ENCODE data around the gene MAP3K5. TPM values are rescaled to one million over a fixed set of nuclear protein-coding genes. Genes with fewer than 3 reads are reported as not detected.

MAP3K5 gene
- polyA plus RNA-seq, 1 donor: 7.4 TPM

- H3K9me3 ChIP-seq (ENCODE audit: control insufficient read depth, low read depth, low read length): no peaks in the 10 kb centered on the region
- no peaks in the 10 kb centered on the region for H3K4me1 ChIP-seq (ENCODE audit: control insufficient read depth, insufficient read depth, low read length)
- no peaks in the 10 kb centered on the region for H3K27me3 ChIP-seq (ENCODE audit: control insufficient read depth, insufficient read depth, low read length)
- H3K4me3 ChIP-seq (ENCODE audit: low read length): no peak overlapping the region
- no peak for DNase-seq
- no peak overlapping the region for H3K27ac ChIP-seq (ENCODE audit: low read length)
- WGBS (ENCODE audit: insufficient coverage, low lambda C conversion rate): 94% methylated on average over 2 of the region's 3 CpGs
- peaks cover 2% of the 10 kb centered on the region for H3K36me3 ChIP-seq (ENCODE audit: control insufficient read depth, insufficient read depth, low read length)
Measured at GRCh38 chr6:136662347-136663237, 129.7 kb downstream of the MAP3K5 start.

GRCh38 chr6:136660727-136661126, 131.6 kb downstream of the MAP3K5 start:
- Histone ChIP-seq H3K27ac (ENCODE audit: low read length) (no peak overlapping the region), H3K36me3 (ENCODE audit: control insufficient read depth, insufficient read depth, low read length) (no peaks in the 10 kb centered on the region)
- WGBS (ENCODE audit: insufficient coverage, low lambda C conversion rate): no CpG with 5 or more reads among the region's 1 CpG

GRCh38 chr6:136659991-136660499, 132.2 kb downstream of the MAP3K5 start:
- H3K36me3 ChIP-seq (ENCODE audit: control insufficient read depth, insufficient read depth, low read length): no peaks in the 10 kb centered on the region

More at GRCh38 chr6:136660727-136661126, 131.6 kb downstream of the MAP3K5 start:
- no peaks in the 10 kb centered on the region for H3K9me3 ChIP-seq (ENCODE audit: control insufficient read depth, low read depth, low read length)
- H3K4me1 ChIP-seq (ENCODE audit: control insufficient read depth, insufficient read depth, low read length): no peaks in the 10 kb centered on the region
- H3K4me3 ChIP-seq (ENCODE audit: low read length): no peak overlapping the region
- DNase-seq: no peak
- no peaks in the 10 kb centered on the region for H3K27me3 ChIP-seq (ENCODE audit: control insufficient read depth, insufficient read depth, low read length)

GRCh38 chr6:136658711-136659110, 133.6 kb downstream of the MAP3K5 start:
- no peak overlapping the region for H3K27ac ChIP-seq (ENCODE audit: low read length)
- 100% methylated on average over 1 of the region's 2 CpGs for WGBS (ENCODE audit: insufficient coverage, low lambda C conversion rate)
- H3K36me3 ChIP-seq (ENCODE audit: control insufficient read depth, insufficient read depth, low read length): no peaks in the 10 kb centered on the region
- no peaks in the 10 kb centered on the region for H3K27me3 ChIP-seq (ENCODE audit: control insufficient read depth, insufficient read depth, low read length)
- no peaks in the 10 kb centered on the region for H3K4me1 ChIP-seq (ENCODE audit: control insufficient read depth, insufficient read depth, low read length)
- no peak for DNase-seq
- no peaks in the 10 kb centered on the region for H3K9me3 ChIP-seq (ENCODE audit: control insufficient read depth, low read depth, low read length)
- no peak overlapping the region for H3K4me3 ChIP-seq (ENCODE audit: low read length)

More at GRCh38 chr6:136659991-136660499, 132.2 kb downstream of the MAP3K5 start:
- Histone ChIP-seq H3K27ac (ENCODE audit: low read length) (no peak overlapping the region), H3K9me3 (ENCODE audit: control insufficient read depth, low read depth, low read length) (no peaks in the 10 kb centered on the region), H3K27me3 (ENCODE audit: control insufficient read depth, insufficient read depth, low read length) (no peaks in the 10 kb centered on the region), H3K4me3 (ENCODE audit: low read length) (no peak overlapping the region), H3K4me1 (ENCODE audit: control insufficient read depth, insufficient read depth, low read length) (no peaks in the 10 kb centered on the region)
- whole genome bisulfite sequencing (ENCODE audit: insufficient coverage, low lambda C conversion rate): 87% methylated on average over 5 of the region's 6 CpGs
- no peak for DNase-seq

- Histone ChIP-seq H3K9me3 (ENCODE audit: control insufficient read depth, low read depth, low read length) (no peaks in the 10 kb centered on the region), H3K36me3 (ENCODE audit: control insufficient read depth, insufficient read depth, low read length) (no peaks in the 10 kb centered on the region), H3K4me1 (ENCODE audit: control insufficient read depth, insufficient read depth, low read length) (no peaks in the 10 kb centered on the region), H3K27me3 (ENCODE audit: control insufficient read depth, insufficient read depth, low read length) (no peaks in the 10 kb centered on the region), H3K27ac (ENCODE audit: low read length) (no peak overlapping the region), H3K4me3 (ENCODE audit: low read length) (no peak overlapping the region)
- DNase-seq: peak; percentile 18 to 68
- WGBS (ENCODE audit: insufficient coverage, low lambda C conversion rate): 14% methylated on average over 1 of the region's 4 CpGs
Measured at GRCh38 chr6:136657666-136658065, 134.6 kb downstream of the MAP3K5 start.

- no peak for DNase-seq
- WGBS (ENCODE audit: insufficient coverage, low lambda C conversion rate): 83% methylated on average over 1 of the region's 1 CpG
- no peaks in the 10 kb centered on the region for H3K36me3 ChIP-seq (ENCODE audit: control insufficient read depth, insufficient read depth, low read length)
Measured at GRCh38 chr6:136656121-136656520, 136.2 kb downstream of the MAP3K5 start.

GRCh38 chr6:136655239-136656014, 136.8 kb downstream of the MAP3K5 start:
- no peak overlapping the region for H3K4me3 ChIP-seq (ENCODE audit: low read length)
- H3K9me3 ChIP-seq (ENCODE audit: control insufficient read depth, low read depth, low read length): no peaks in the 10 kb centered on the region
- no peaks in the 10 kb centered on the region for H3K4me1 ChIP-seq (ENCODE audit: control insufficient read depth, insufficient read depth, low read length)
- H3K27ac ChIP-seq (ENCODE audit: low read length): no peak overlapping the region
- WGBS (ENCODE audit: insufficient coverage, low lambda C conversion rate): 86% methylated on average over 4 of the region's 6 CpGs
- H3K36me3 ChIP-seq (ENCODE audit: control insufficient read depth, insufficient read depth, low read length): no peaks in the 10 kb centered on the region
- H3K27me3 ChIP-seq (ENCODE audit: control insufficient read depth, insufficient read depth, low read length): no peaks in the 10 kb centered on the region
- DNase-seq: no peak

More at GRCh38 chr6:136656121-136656520, 136.2 kb downstream of the MAP3K5 start:
- no peaks in the 10 kb centered on the region for H3K4me1 ChIP-seq (ENCODE audit: control insufficient read depth, insufficient read depth, low read length)
- H3K27ac ChIP-seq (ENCODE audit: low read length): no peak overlapping the region
- H3K9me3 ChIP-seq (ENCODE audit: control insufficient read depth, low read depth, low read length): no peaks in the 10 kb centered on the region
- no peaks in the 10 kb centered on the region for H3K27me3 ChIP-seq (ENCODE audit: control insufficient read depth, insufficient read depth, low read length)
- no peak overlapping the region for H3K4me3 ChIP-seq (ENCODE audit: low read length)

GRCh38 chr6:136654086-136654485, 138.2 kb downstream of the MAP3K5 start:
- Histone ChIP-seq H3K4me1 (ENCODE audit: control insufficient read depth, insufficient read depth, low read length) (no peaks in the 10 kb centered on the region), H3K4me3 (ENCODE audit: low read length) (no peak overlapping the region), H3K36me3 (ENCODE audit: control insufficient read depth, insufficient read depth, low read length) (no peaks in the 10 kb centered on the region), H3K9me3 (ENCODE audit: control insufficient read depth, low read depth, low read length) (no peaks in the 10 kb centered on the region), H3K27me3 (ENCODE audit: control insufficient read depth, insufficient read depth, low read length) (no peaks in the 10 kb centered on the region), H3K27ac (ENCODE audit: low read length) (no peak overlapping the region)
- no CpG with 5 or more reads among the region's 2 CpGs for WGBS (ENCODE audit: insufficient coverage, low lambda C conversion rate)
- DNase-seq: no peak

- no peaks in the 10 kb centered on the region for H3K27me3 ChIP-seq (ENCODE audit: control insufficient read depth, insufficient read depth, low read length)
- DNase-seq: no peak
- no peak overlapping the region for H3K27ac ChIP-seq (ENCODE audit: low read length)
- H3K4me1 ChIP-seq (ENCODE audit: control insufficient read depth, insufficient read depth, low read length): no peaks in the 10 kb centered on the region
- H3K4me3 ChIP-seq (ENCODE audit: low read length): no peak overlapping the region
- H3K36me3 ChIP-seq (ENCODE audit: control insufficient read depth, insufficient read depth, low read length): no peaks in the 10 kb centered on the region
- no peaks in the 10 kb centered on the region for H3K9me3 ChIP-seq (ENCODE audit: control insufficient read depth, low read depth, low read length)
Measured at GRCh38 chr6:136652656-136653055, 139.6 kb downstream of the MAP3K5 start.

GRCh38 chr6:136651982-136652381, 140.3 kb downstream of the MAP3K5 start:
- H3K27me3 ChIP-seq (ENCODE audit: control insufficient read depth, insufficient read depth, low read length): no peaks in the 10 kb centered on the region
- no peaks in the 10 kb centered on the region for H3K36me3 ChIP-seq (ENCODE audit: control insufficient read depth, insufficient read depth, low read length)
- 40% methylated on average over 1 of the region's 2 CpGs for WGBS (ENCODE audit: insufficient coverage, low lambda C conversion rate)
- H3K27ac ChIP-seq (ENCODE audit: low read length): no peak overlapping the region
- no peak for DNase-seq
- H3K9me3 ChIP-seq (ENCODE audit: control insufficient read depth, low read depth, low read length): no peaks in the 10 kb centered on the region
- no peaks in the 10 kb centered on the region for H3K4me1 ChIP-seq (ENCODE audit: control insufficient read depth, insufficient read depth, low read length)
- H3K4me3 ChIP-seq (ENCODE audit: low read length): no peak overlapping the region
